H1 (cell line): ENCODE data around the gene ZGRF1. TPM values are rescaled to one million over a fixed set of nuclear protein-coding genes. Genes with fewer than 3 reads are reported as not detected.

ENCODE experiments used
- HDAC2 ChIP-seq, 2 experiments: fragments of 300-600 bp in 1 of 2; sonication (generic) in 1 of 2; IDR thresholded peaks; 2 replicates each; pipeline ENCODE4 v1.6.1; 2011 to 2012; ENCODE audit warnings: low read depth in 2 of 2, low read length in 2 of 2, mild to moderate bottlenecking in 2 of 2, moderate library complexity in 2 of 2, borderline replicate concordance in 1 of 2, inconsistent platforms in 1 of 2
- POLR2AphosphoS5 ChIP-seq: IDR thresholded peaks from 2 replicates; pipeline ENCODE4 v1.6.1; 2011; ENCODE audit warnings: low read depth, low read length
- RNF2 ChIP-seq: fragments of 200-900, 300-1000 bp; sonication (generic); IDR thresholded peaks from 2 replicates; pipeline ENCODE4 v1.7.1; 2016; ENCODE audit warnings: borderline replicate concordance, low read depth, mild to moderate bottlenecking, antibody characterized with exemption, low read length; ENCODE audit not compliant: poor library complexity, severe bottlenecking; ENCODE audit errors: missing control alignments
- TAF1 ChIP-seq: IDR thresholded peaks from 2 replicates; pipeline ENCODE4 v1.6.1; 2011; ENCODE audit warnings: mild to moderate bottlenecking, low read depth, low read length
- polyA plus RNA-seq, 7 experiments: library from polyadenylated mRNA; depleted of rRNA in 3 of 7; stranded (reverse) in 5 of 7; unstranded in 2 of 7; fragments of >200 nt in 5 of 7; fragments of 200-250 nt in 2 of 7; gene quantifications; 1 replicate in 5 of 7; 2 replicates in 1 of 7; 4 replicates in 1 of 7; pipeline versions ENCODE4 v1.2.1 to v1.2.3, GENCODE V29; 2011 to 2013; ENCODE audit warnings: missing spikeins in 2 of 7, mixed read lengths in 2 of 7
- total RNA-seq: library from RNA; stranded (reverse); fragmentation: NEBNext Ultra II Directional; extraction: Animal tissue kit (Norgen Biotek cat#: 25700); gene quantifications from 2 replicates; pipeline ENCODE4 v1.2.1, GENCODE V29; 2021

The ZGRF1 gene
- total and polyA plus RNA-seq, 2 of the 8 experiments (the other 6 are each of a cell fraction or from before 2014, with no cell fraction given), result 12.0 to 44.6 TPM

- TF ChIP-seq TAF1 (no peak), POLR2AphosphoS5 (no peak), RNF2 (no peak), HDAC2 (IDR thresholded peaks at IDR 0.05; ENCODE audit: borderline replicate concordance in 1 of 2, low read depth in 2 of 2, low read length in 2 of 2) (no peak)
- TF ChIP-seq, all 59 proteins: peak for 0
Measured at GRCh38 chr4:112552668-112553067, 84.0 kb downstream of the ZGRF1 start (continued).
